ENCODE measurements around the gene ARCN1.

ARCN1 gene

DNA sequence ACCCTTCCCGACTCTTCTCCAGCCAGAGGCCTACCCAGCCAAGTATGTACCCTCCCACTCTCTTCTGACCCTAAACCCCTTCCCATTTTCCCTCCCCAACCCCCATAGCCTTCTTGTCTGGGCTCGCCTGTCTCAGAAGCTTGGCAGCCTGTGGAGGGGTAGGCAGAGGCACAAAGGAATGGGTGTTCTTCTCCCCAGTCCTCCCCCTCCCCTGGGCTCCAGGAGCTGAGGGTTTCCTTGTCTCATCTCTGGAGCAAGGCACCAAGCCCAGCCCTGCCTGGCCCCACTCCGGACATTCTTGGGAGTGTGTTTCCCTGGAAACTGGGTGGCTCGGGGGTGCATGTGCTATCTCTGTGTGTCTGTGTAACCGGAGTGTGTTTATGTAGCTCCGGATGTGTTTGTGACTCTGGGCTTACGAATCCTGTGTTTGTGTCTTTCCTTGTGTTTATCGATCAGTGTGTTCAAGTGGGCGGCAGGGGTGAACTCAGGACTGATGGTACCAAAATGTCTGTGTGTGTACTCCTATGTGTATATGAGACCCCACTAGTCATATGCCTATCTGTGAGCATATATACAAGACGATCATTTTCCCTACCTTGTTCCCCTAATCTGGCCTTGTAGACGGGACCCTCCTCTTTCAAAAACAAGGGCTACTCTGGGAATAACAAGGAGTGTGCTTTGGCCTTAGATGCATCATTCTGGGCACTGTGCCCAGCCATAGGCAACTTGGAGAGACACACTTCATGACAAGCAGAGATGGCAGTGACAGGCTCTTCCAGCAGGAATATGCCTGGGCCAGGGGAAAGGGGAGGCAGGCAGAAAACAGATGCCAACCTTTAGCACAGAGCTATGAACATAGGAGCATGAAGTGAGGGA is 46.1 kb downstream of the ARCN1 start:
- peak; percentile 32 for ATAC-seq

DNA sequence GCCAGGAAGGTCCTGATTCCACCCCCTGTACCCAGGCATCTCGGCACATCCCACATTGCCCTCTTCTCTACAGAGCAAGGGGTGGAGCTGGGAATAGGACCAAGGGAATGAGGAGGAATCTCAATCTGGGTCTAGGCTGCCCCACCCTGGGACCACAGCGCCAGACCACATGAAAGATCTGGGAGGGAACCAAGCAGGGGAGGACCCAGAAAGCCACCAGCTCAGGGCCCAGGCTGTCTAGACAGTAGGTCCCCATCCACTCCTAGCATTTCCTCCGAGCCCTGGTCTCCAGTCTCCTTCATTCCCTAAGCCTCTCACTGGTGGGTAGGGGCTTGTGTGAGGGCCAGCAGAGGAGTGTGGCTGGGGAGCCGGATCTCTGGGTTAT is 46.8 kb downstream of the ARCN1 start:
- TF ChIP-seq, protein P1, sequence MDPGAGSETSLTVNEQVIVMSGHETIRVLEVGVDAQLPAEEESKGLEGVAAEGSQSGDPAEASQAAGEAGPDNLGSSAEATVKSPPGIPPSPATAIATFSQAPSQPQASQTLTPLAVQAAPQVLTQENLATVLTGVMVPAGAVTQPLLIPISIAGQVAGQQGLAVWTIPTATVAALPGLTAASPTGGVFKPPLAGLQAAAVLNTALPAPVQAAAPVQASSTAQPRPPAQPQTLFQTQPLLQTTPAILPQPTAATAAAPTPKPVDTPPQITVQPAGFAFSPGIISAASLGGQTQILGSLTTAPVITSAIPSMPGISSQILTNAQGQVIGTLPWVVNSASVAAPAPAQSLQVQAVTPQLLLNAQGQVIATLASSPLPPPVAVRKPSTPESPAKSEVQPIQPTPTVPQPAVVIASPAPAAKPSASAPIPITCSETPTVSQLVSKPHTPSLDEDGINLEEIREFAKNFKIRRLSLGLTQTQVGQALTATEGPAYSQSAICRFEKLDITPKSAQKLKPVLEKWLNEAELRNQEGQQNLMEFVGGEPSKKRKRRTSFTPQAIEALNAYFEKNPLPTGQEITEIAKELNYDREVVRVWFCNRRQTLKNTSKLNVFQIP (CRISPR knock-in tag; IDR thresholded peaks at IDR 0.05; ENCODE audit: borderline replicate concordance, low read depth): no peak
- TF ChIP-seq, protein P2, sequence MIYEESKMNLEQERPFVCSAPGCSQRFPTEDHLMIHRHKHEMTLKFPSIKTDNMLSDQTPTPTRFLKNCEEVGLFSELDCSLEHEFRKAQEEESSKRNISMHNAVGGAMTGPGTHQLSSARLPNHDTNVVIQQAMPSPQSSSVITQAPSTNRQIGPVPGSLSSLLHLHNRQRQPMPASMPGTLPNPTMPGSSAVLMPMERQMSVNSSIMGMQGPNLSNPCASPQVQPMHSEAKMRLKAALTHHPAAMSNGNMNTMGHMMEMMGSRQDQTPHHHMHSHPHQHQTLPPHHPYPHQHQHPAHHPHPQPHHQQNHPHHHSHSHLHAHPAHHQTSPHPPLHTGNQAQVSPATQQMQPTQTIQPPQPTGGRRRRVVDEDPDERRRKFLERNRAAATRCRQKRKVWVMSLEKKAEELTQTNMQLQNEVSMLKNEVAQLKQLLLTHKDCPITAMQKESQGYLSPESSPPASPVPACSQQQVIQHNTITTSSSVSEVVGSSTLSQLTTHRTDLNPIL (CRISPR knock-in tag; IDR thresholded peaks at IDR 0.05; ENCODE audit: low read depth): no peak
- ATAC-seq: peak; percentile 27

More for the DNA sequence above, 46.1 kb downstream of the ARCN1 start:
- TF ChIP-seq ZNF70 (CRISPR knock-in tag; IDR thresholded peaks at IDR 0.05) (no peak), CSDC2 (CRISPR knock-in tag; IDR thresholded peaks at IDR 0.05) (peak; percentile 37; the same call in 1 of the 2 replicates), ISL1 (CRISPR knock-in tag; IDR thresholded peaks at IDR 0.05) (0 out of 2 replicates have a peak, but pooled peaks have one; percentile 14)
- TF ChIP-seq, protein P3, sequence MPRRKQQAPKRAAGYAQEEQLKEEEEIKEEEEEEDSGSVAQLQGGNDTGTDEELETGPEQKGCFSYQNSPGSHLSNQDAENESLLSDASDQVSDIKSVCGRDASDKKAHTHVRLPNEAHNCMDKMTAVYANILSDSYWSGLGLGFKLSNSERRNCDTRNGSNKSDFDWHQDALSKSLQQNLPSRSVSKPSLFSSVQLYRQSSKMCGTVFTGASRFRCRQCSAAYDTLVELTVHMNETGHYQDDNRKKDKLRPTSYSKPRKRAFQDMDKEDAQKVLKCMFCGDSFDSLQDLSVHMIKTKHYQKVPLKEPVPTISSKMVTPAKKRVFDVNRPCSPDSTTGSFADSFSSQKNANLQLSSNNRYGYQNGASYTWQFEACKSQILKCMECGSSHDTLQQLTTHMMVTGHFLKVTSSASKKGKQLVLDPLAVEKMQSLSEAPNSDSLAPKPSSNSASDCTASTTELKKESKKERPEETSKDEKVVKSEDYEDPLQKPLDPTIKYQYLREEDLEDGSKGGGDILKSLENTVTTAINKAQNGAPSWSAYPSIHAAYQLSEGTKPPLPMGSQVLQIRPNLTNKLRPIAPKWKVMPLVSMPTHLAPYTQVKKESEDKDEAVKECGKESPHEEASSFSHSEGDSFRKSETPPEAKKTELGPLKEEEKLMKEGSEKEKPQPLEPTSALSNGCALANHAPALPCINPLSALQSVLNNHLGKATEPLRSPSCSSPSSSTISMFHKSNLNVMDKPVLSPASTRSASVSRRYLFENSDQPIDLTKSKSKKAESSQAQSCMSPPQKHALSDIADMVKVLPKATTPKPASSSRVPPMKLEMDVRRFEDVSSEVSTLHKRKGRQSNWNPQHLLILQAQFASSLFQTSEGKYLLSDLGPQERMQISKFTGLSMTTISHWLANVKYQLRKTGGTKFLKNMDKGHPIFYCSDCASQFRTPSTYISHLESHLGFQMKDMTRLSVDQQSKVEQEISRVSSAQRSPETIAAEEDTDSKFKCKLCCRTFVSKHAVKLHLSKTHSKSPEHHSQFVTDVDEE (CRISPR knock-in tag; IDR thresholded peaks at IDR 0.05): peak; percentile 35; the same call in 1 of the 2 replicates

DNA sequence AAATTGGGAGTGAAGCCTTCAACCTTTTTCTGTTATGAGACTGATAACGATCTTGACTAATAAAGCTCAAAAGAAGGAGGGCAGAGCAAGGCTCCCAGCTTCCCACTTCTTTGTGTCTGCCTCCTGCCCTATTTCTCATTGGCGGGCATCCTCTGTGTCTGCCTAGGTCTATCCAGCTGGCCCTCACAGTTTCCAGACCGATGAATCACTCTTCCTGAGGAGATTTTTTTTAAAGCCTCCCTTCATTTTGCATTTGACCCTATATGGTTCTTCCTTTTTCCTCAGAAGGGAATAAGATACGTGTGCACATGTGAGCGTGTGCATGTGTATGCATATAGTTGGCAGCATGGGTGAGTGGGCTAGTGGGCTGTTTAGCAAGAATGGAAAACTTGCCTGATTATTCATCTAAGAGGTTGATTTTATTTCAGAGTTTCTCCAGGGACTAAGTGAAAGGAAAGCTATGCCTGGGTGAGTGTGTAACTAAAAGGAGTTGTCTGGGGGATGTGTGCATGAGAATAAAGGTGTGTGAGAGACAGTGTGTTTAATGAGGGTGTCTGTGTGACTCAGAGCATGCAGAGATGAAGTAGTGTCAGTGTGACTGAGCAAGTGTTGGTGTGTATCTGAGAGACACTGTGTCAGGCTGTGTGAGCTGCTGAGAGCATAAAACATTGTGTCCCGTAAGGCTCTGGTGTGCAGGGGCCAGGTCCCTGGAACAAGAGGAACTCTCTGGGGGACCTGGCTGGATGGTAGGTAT is 47.4 kb downstream of the ARCN1 start:
- TF ChIP-seq BACH2 (CRISPR knock-in tag; IDR thresholded peaks at IDR 0.05; ENCODE audit: borderline replicate concordance): no peak
- TF ChIP-seq ZNF70 (CRISPR knock-in tag; IDR thresholded peaks at IDR 0.05): no peak
- TF ChIP-seq PPARA (CRISPR knock-in tag; IDR thresholded peaks at IDR 0.05; ENCODE audit: borderline replicate concordance): no peak
- TF ChIP-seq OSR1 (CRISPR knock-in tag; IDR thresholded peaks at IDR 0.05): no peak
- no peak for TF ChIP-seq ARNTL (CRISPR knock-in tag; IDR thresholded peaks at IDR 0.05; ENCODE audit: borderline replicate concordance, low read depth)
- TF ChIP-seq TCF4 (CRISPR knock-in tag; IDR thresholded peaks at IDR 0.05; ENCODE audit: borderline replicate concordance): no peak
- TF ChIP-seq ESRRG (CRISPR knock-in tag; IDR thresholded peaks at IDR 0.05): no peak
- no peak for TF ChIP-seq CSDC2 (CRISPR knock-in tag; IDR thresholded peaks at IDR 0.05)
- TF ChIP-seq, protein P3 (CRISPR knock-in tag; IDR thresholded peaks at IDR 0.05): no peak
- TF ChIP-seq RARB (CRISPR knock-in tag; IDR thresholded peaks at IDR 0.05): no peak
- TF ChIP-seq, protein P2 (CRISPR knock-in tag; IDR thresholded peaks at IDR 0.05; ENCODE audit: low read depth): no peak
- ATAC-seq: peak; percentile 62

DNA sequence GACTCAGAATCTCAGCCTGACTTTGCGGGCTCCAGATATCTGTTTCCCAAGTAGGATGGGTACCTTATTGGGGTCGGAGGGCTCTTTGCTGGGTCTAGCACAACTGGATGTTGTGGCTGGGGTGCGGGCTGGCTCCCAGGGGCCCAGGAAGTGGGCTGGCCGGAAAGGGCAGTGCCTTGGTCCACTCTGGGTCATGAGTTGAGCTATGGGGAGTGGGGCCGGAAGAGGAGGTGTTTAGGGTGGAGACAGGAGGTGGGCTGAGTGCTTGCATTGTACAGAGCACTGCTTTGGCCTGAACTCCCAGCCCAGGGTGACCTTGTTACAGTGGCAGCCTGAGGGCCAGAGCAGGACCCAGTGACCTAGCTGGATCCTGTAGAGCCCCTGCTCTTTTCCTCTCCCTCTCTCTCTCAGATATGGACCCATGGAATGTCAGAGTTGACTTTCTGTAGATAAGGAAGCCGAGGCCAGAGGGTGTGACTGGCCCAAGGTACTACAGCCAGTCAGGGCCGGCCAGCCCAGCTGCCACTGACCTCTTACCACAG is 48.4 kb downstream of the ARCN1 start:
- TF ChIP-seq PPARA (CRISPR knock-in tag; IDR thresholded peaks at IDR 0.05; ENCODE audit: borderline replicate concordance) (no peak), ZFP3 (CRISPR knock-in tag; IDR thresholded peaks at IDR 0.05) (0 out of 2 replicates have a peak, but pooled peaks have one; percentile 15)
- ATAC-seq: no peak
